Measurements from ENCODE around the gene MTMR3.

DNA sequence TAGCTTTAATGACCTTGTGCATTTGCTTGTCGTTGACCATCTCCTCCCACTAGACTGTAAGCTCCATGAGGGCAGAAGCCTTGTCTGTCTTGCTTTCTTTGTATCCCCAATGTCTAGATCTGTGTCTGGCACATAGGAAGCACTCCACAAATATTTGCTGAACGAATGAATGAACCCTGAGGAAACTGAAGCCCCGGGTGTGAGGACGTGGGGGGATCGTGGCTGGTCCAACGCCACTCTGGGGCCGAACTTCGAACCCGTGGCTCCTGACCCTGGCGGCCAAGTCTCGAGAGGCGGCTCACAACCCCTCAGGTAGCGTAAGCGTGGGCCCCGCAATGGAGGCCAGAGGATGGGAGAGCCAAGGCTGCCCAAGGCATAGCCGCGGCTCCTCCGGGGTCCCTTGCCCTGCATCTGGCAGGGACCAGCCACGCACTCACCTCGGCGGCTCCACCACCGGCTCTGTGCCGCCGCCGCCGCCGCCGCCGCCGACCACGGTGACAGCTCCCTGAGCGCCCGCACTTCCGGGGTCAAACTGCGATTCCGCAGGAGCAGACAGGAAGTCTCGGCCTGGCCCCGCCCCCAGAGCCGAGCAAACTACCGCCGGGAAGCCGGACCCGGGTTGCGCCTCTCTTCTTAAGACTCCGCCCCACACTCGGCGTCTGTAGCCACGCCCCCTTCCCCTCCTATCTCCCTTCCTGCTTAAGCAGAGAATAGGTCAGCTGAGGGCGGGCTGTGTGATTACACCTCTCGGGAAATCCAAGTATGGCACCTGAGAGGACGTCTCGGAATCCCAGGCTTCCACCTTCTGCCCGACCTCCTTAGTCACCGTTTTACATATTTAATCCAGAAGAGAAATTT, 45.0 kb upstream of the MTMR3 start, which contains the start of gene ASCC2:
- TF ChIP-seq, protein P1, sequence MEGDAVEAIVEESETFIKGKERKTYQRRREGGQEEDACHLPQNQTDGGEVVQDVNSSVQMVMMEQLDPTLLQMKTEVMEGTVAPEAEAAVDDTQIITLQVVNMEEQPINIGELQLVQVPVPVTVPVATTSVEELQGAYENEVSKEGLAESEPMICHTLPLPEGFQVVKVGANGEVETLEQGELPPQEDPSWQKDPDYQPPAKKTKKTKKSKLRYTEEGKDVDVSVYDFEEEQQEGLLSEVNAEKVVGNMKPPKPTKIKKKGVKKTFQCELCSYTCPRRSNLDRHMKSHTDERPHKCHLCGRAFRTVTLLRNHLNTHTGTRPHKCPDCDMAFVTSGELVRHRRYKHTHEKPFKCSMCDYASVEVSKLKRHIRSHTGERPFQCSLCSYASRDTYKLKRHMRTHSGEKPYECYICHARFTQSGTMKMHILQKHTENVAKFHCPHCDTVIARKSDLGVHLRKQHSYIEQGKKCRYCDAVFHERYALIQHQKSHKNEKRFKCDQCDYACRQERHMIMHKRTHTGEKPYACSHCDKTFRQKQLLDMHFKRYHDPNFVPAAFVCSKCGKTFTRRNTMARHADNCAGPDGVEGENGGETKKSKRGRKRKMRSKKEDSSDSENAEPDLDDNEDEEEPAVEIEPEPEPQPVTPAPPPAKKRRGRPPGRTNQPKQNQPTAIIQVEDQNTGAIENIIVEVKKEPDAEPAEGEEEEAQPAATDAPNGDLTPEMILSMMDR (IDR thresholded peaks at IDR 0.05), result peak; percentile 4
- TF ChIP-seq EZH2 (IDR thresholded peaks at IDR 0.05) (no peak), EZH2phosphoT487 (IDR thresholded peaks at IDR 0.05) (no peak)

All from neural progenitor cell (in vitro differentiated cells).